ENCODE data around the gene HPCAL1. TPM values are rescaled to one million over a fixed set of nuclear protein-coding genes. Genes with fewer than 3 reads are reported as not detected.

HPCAL1 gene
- total RNA-seq, 1 donor: 34.4 TPM

- no peak for DNase-seq (ENCODE audit: low read depth)
- H3K4me3 ChIP-seq (ENCODE audit: low read depth, low read length): no peak overlapping the region
- TF ChIP-seq CTCF (IDR thresholded peaks at IDR 0.05; ENCODE audit: insufficient read depth, low read length): no peak
Observed at GRCh38 chr2:10342245-10342951, 39.7 kb downstream of the HPCAL1 start.

GRCh38 chr2:10343191-10343590, 40.5 kb downstream of the HPCAL1 start:
- TF ChIP-seq CTCF (IDR thresholded peaks at IDR 0.05; ENCODE audit: insufficient read depth, low read length): no peak
- DNase-seq (ENCODE audit: low read depth): no peak
- no peak overlapping the region for H3K4me3 ChIP-seq (ENCODE audit: low read depth, low read length)

- DNase-seq (ENCODE audit: low read depth): no peak
- no peak overlapping the region for H3K4me3 ChIP-seq (ENCODE audit: low read depth, low read length)
- no peak for TF ChIP-seq CTCF (IDR thresholded peaks at IDR 0.05; ENCODE audit: insufficient read depth, low read length)
Observed at GRCh38 chr2:10343658-10344057, 41.0 kb downstream of the HPCAL1 start.

GRCh38 chr2:10344105-10345066, 41.7 kb downstream of the HPCAL1 start:
- no peak for TF ChIP-seq CTCF (IDR thresholded peaks at IDR 0.05; ENCODE audit: insufficient read depth, low read length)
- no peak for DNase-seq (ENCODE audit: low read depth)
- H3K4me3 ChIP-seq (ENCODE audit: low read depth, low read length): no peak overlapping the region

- no peak for TF ChIP-seq CTCF (IDR thresholded peaks at IDR 0.05; ENCODE audit: insufficient read depth, low read length)
Observed at GRCh38 chr2:10345126-10345525, 42.4 kb downstream of the HPCAL1 start.

GRCh38 chr2:10345813-10346212, 43.1 kb downstream of the HPCAL1 start:
- no peak overlapping the region for H3K4me3 ChIP-seq (ENCODE audit: low read depth, low read length)
- no peak for DNase-seq (ENCODE audit: low read depth)
- no peak for TF ChIP-seq CTCF (IDR thresholded peaks at IDR 0.05; ENCODE audit: insufficient read depth, low read length)

More at GRCh38 chr2:10345126-10345525, 42.4 kb downstream of the HPCAL1 start:
- no peak for DNase-seq (ENCODE audit: low read depth)
- H3K4me3 ChIP-seq (ENCODE audit: low read depth, low read length): no peak overlapping the region

All from fibroblast of the aortic adventitia (primary cell).